Thyroid gland (tissue), 4 donors: Measurements from ENCODE around the gene LSP1. TPM values are rescaled to one million over a fixed set of nuclear protein-coding genes. Genes with fewer than 3 reads are reported as not detected.

Experiments used
- DNase-seq, 2 donors: peaks; one replicate each; pipeline ENCODE4 v3.0.0-alpha.2; 2019
- H3K27ac ChIP-seq, 3 donors: fragments of 200-600 bp; sonication (generic); 1 replicate in 2 of 3; 2 replicates in 1 of 3; pipeline ENCODE4 v1.5.1; 2016 to 2019; ENCODE audit warnings: mild to moderate bottlenecking in 1 of 3, moderate library complexity in 1 of 3
- H3K27me3 ChIP-seq: fragments of 200-600 bp; sonication (generic); one replicate; pipeline ENCODE4 v1.5.1; 2019
- H3K36me3 ChIP-seq, 2 donors: fragments of 200-600 bp; sonication (generic); one replicate each; pipeline ENCODE4 v1.5.1; 2016 to 2019
- H3K4me1 ChIP-seq, 2 donors: fragments of 200-600 bp; sonication (generic); one replicate each; pipeline ENCODE4 v1.5.1; 2017 to 2019
- H3K4me3 ChIP-seq, 3 donors: fragments of 200-600 bp; sonication (generic); replicated peaks in 1 of 3; 1 replicate in 2 of 3; 2 replicates in 1 of 3; pipeline ENCODE4 v1.5.1; 2016; ENCODE audit warnings: mild to moderate bottlenecking in 1 of 3
- H3K9me3 ChIP-seq: fragments of 200-600 bp; sonication (generic); one replicate; pipeline ENCODE4 v1.5.1; 2017
- POLR2A ChIP-seq, 2 donors: fragments of 450-650 bp; IDR thresholded peaks; one replicate each; pipeline ENCODE4 v1.6.1; 2017; ENCODE audit warnings: antibody characterized with exemption in 2 of 2, mild to moderate bottlenecking in 2 of 2, moderate library complexity in 1 of 2
- WGBS, 2 donors: methylation state at CpG; one replicate each; pipeline ENCODE4 v1.1.5; 2017; 5-methylcytosine and 5-hydroxymethylcytosine counted together
- intact Hi-C: fragments of 100-400 bp; cut with DNase I; formaldehyde crosslinking; loops from one replicate; pipeline ENCODE4 v1.15.1; 2023
- total RNA-seq, 4 donors: library from RNA; depleted of rRNA; stranded (reverse); fragments of >200 nt; gene quantifications; one replicate each; pipeline ENCODE4 v1.2.3, GENCODE V29; 2016
- TF ChIP-seq, protein P1 (sequence below), 6 experiments: fragments of 200-600 bp in 3 of 6; fragments of 450-650 bp in 3 of 6; sonication (generic) in 3 of 6; IDR thresholded peaks; one replicate each; pipeline ENCODE4 v1.5.1; 2016 to 2019; ENCODE audit warnings: antibody characterized with exemption in 6 of 6, mild to moderate bottlenecking in 2 of 6, inconsistent platforms in 1 of 6, moderate library complexity in 1 of 6

LSP1 gene
- total RNA-seq, 4 donors from 2014 or later, result 6.7 to 26.1 (median 10.5) TPM

DNA sequence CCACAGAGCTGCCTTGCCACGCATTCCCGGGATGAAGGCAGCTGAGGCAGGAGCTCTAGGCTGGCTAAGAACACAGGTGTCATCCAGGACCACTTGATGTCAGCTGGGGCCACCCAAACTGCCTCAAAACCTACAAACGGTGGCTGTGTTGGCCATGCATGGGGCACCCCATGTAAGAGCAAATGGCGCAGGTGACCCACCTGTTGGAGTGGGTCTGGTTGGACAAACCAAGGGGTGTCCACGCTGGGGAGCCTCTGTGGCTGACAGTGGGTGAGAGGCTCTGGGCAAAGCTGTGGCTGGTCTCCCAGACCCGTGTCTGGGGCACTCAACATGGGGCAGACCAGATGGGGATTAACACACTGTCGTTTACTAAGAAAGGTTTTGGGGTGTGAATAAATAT lies 37.1 kb upstream of the LSP1 start:
- no peaks in the 10 kb centered on the region for H3K27me3 ChIP-seq
- WGBS, 2 donors, result 83 to 96% methylated on average over 4 to 6 of the region's 7 CpGs
- no peak for DNase-seq
- H3K4me3 ChIP-seq, result no peak overlapping the region
- no peaks in the 10 kb centered on the region for H3K4me1 ChIP-seq
- H3K36me3 ChIP-seq, result no peaks in the 10 kb centered on the region
- H3K27ac ChIP-seq, result no peak overlapping the region
- intact Hi-C loops, result no loop called here
- H3K9me3 ChIP-seq, result no peaks in the 10 kb centered on the region
- TF ChIP-seq POLR2A (IDR thresholded peaks at IDR 0.05), result no peak
- TF ChIP-seq, protein P1, sequence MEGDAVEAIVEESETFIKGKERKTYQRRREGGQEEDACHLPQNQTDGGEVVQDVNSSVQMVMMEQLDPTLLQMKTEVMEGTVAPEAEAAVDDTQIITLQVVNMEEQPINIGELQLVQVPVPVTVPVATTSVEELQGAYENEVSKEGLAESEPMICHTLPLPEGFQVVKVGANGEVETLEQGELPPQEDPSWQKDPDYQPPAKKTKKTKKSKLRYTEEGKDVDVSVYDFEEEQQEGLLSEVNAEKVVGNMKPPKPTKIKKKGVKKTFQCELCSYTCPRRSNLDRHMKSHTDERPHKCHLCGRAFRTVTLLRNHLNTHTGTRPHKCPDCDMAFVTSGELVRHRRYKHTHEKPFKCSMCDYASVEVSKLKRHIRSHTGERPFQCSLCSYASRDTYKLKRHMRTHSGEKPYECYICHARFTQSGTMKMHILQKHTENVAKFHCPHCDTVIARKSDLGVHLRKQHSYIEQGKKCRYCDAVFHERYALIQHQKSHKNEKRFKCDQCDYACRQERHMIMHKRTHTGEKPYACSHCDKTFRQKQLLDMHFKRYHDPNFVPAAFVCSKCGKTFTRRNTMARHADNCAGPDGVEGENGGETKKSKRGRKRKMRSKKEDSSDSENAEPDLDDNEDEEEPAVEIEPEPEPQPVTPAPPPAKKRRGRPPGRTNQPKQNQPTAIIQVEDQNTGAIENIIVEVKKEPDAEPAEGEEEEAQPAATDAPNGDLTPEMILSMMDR (IDR thresholded peaks at IDR 0.05), result no peak

- TF ChIP-seq, protein P1 (IDR thresholded peaks at IDR 0.05), result no peak
- no peak for TF ChIP-seq POLR2A (IDR thresholded peaks at IDR 0.05)
- WGBS, 2 donors, result 77 to 90% methylated on average over 5 of the region's 5 CpGs
- intact Hi-C loops, result no loop called here
- DNase-seq, result no peak
- Histone ChIP-seq H3K4me1 (no peaks in the 10 kb centered on the region), H3K27ac (no peak overlapping the region), H3K9me3 (no peaks in the 10 kb centered on the region), H3K27me3 (no peaks in the 10 kb centered on the region), H3K4me3 (no peak overlapping the region), H3K36me3 (no peaks in the 10 kb centered on the region)
Measured at GRCh38 chr11:1817000-1817399, 35.9 kb upstream of the LSP1 start.

GRCh38 chr11:1817511-1817910 lies 35.4 kb upstream of the LSP1 start:
- no peak for TF ChIP-seq POLR2A (IDR thresholded peaks at IDR 0.05)
- TF ChIP-seq, protein P1 (IDR thresholded peaks at IDR 0.05), result no peak
- no peak for DNase-seq
- Histone ChIP-seq H3K27me3 (no peaks in the 10 kb centered on the region), H3K4me1 (no peaks in the 10 kb centered on the region), H3K36me3 (no peaks in the 10 kb centered on the region), H3K9me3 (no peaks in the 10 kb centered on the region), H3K27ac (no peak overlapping the region), H3K4me3 (no peak overlapping the region)
- intact Hi-C loops, result no loop called here
- WGBS, 2 donors, result 61 to 90% methylated on average over 1 of the region's 1 CpG

- TF ChIP-seq, protein P1 (IDR thresholded peaks at IDR 0.05), result no peak
- no peak for TF ChIP-seq POLR2A (IDR thresholded peaks at IDR 0.05)
- WGBS, 2 donors, result 94 to 100% methylated on average over 1 to 3 of the region's 3 CpGs
Measured at GRCh38 chr11:1819074-1819473, 33.8 kb upstream of the LSP1 start.

DNA sequence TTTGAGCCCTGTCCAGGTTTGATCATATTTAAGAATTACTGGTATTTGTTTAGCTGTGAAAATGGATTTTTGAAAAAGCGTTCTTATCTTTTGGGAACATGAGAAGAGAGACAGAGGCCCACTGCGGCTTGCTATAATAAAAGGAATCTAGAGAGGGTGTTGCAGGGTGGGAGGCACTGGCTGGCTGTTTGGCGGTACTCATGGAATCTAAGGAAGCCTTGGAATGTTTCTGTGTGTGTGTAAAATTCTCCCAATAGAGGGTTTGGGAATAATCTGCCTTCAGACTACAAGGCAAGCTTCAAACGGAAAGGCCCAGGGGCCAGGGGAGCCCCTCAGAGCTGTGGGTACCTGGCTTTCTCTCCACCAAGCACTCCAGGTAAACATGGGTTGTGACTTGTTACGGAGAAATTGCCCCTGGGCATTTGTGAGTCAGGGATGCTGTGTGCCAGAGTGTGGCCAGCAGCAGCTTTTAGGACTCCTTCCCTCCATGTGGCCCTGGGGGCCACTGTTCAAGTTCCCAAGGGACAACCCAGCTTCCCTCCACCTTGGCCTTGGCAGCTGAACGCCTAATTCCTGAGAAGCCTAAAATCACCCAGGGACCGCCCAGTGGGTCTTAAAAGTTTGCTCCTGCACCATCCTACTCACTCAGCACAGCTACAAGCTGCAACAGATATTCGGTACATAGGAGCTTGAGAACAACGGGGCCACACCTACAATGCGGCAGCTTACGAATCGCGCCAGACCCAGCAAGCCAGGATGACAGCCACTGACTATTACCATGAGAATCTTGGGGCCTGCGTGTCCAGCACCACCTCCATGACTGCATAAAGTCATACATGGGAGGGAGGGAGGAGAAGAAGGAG lies 32.2 kb upstream of the LSP1 start:
- WGBS, 2 donors, result 81 to 82% methylated on average over 12 to 14 of the region's 14 CpGs
- no peaks in the 10 kb centered on the region for H3K27me3 ChIP-seq
- no peaks in the 10 kb centered on the region for H3K4me1 ChIP-seq
- H3K27ac ChIP-seq, result no peak overlapping the region
- intact Hi-C loops, result no loop called here
- H3K4me3 ChIP-seq, result no peak overlapping the region
- no peaks in the 10 kb centered on the region for H3K36me3 ChIP-seq
- no peak for DNase-seq
- no peaks in the 10 kb centered on the region for H3K9me3 ChIP-seq
- TF ChIP-seq POLR2A (IDR thresholded peaks at IDR 0.05), result no peak
- TF ChIP-seq, protein P1 (IDR thresholded peaks at IDR 0.05), result no peak

More at GRCh38 chr11:1819074-1819473, 33.8 kb upstream of the LSP1 start:
- Histone ChIP-seq H3K9me3 (no peaks in the 10 kb centered on the region), H3K4me3 (no peak overlapping the region), H3K27me3 (no peaks in the 10 kb centered on the region), H3K36me3 (no peaks in the 10 kb centered on the region), H3K27ac (no peak overlapping the region), H3K4me1 (no peaks in the 10 kb centered on the region)
- DNase-seq, result no peak
- intact Hi-C loops, result no loop called here
